Thyroid gland (tissue), 4 donors: ENCODE measurements around the gene BMERB1.

Experiments used
- POLR2A ChIP-seq, 2 donors: fragments of 450-650 bp; IDR thresholded peaks; one replicate each; pipeline ENCODE4 v1.6.1; 2017; ENCODE audit warnings: antibody characterized with exemption in 2 of 2, mild to moderate bottlenecking in 2 of 2, moderate library complexity in 1 of 2
- TF ChIP-seq, protein P1 (sequence below), 6 experiments: fragments of 200-600 bp in 3 of 6; fragments of 450-650 bp in 3 of 6; sonication (generic) in 3 of 6; IDR thresholded peaks; one replicate each; pipeline ENCODE4 v1.5.1; 2016 to 2019; ENCODE audit warnings: antibody characterized with exemption in 6 of 6, mild to moderate bottlenecking in 2 of 6, inconsistent platforms in 1 of 6, moderate library complexity in 1 of 6

DNA sequence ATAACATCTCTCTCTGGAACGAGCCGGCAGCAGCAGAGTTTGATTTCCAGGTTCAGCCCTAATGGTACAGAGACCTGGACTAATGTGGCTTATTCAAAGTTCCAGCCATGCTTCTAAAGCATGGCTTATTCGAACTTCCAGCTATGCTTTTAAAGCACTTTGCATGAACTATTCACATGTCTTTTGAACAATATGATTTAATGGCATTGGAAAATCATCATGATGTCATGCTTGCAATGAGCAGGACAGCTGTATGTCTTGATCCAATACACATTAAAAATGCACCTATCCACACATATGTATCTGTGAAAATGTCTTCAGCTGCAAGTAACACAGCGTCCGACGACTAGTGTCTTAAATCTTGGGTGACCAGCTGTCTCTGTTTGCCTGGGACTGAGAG, 122.9 kb downstream of the BMERB1 start:
- TF ChIP-seq, protein P1, sequence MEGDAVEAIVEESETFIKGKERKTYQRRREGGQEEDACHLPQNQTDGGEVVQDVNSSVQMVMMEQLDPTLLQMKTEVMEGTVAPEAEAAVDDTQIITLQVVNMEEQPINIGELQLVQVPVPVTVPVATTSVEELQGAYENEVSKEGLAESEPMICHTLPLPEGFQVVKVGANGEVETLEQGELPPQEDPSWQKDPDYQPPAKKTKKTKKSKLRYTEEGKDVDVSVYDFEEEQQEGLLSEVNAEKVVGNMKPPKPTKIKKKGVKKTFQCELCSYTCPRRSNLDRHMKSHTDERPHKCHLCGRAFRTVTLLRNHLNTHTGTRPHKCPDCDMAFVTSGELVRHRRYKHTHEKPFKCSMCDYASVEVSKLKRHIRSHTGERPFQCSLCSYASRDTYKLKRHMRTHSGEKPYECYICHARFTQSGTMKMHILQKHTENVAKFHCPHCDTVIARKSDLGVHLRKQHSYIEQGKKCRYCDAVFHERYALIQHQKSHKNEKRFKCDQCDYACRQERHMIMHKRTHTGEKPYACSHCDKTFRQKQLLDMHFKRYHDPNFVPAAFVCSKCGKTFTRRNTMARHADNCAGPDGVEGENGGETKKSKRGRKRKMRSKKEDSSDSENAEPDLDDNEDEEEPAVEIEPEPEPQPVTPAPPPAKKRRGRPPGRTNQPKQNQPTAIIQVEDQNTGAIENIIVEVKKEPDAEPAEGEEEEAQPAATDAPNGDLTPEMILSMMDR (IDR thresholded peaks at IDR 0.05): no peak
- TF ChIP-seq POLR2A (IDR thresholded peaks at IDR 0.05): no peak
